Vagina (tissue), 2 donors: Measurements from ENCODE around the gene PRRG4.

Source experiments
- POLR2A ChIP-seq, 2 donors: fragments of 450-650 bp; IDR thresholded peaks; one replicate each; pipeline ENCODE4 v1.6.1; 2017; ENCODE audit warnings: antibody characterized with exemption in 2 of 2, mild to moderate bottlenecking in 2 of 2, moderate library complexity in 2 of 2
- TF ChIP-seq, protein P1 (sequence below), 3 experiments: fragments of 450-650 bp in 2 of 3; fragments of 200-600 bp in 1 of 3; sonication (generic) in 1 of 3; IDR thresholded peaks; one replicate each; pipeline ENCODE4 v1.5.1; 2017 to 2019; ENCODE audit warnings: antibody characterized with exemption in 3 of 3, mild to moderate bottlenecking in 2 of 3, moderate library complexity in 2 of 3

DNA sequence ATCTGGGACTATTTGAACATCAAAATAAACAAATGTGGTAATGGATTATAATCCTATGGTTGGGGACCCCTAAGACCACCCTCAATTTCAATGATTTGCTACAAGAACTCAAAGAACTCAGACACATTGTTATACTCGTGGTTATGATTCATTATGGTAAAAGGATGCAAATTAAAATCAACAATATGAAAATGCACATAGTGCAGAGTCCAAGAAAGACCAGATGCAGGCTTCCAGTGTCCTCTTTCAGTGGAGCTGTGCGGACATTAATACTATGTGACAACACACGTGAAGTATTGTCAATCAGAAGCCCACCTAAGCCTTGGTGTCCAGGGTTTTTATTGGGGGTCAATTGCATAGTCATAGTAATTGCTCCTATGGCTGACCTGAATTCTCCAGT is 53.7 kb downstream of the PRRG4 start:
- TF ChIP-seq, protein P1, sequence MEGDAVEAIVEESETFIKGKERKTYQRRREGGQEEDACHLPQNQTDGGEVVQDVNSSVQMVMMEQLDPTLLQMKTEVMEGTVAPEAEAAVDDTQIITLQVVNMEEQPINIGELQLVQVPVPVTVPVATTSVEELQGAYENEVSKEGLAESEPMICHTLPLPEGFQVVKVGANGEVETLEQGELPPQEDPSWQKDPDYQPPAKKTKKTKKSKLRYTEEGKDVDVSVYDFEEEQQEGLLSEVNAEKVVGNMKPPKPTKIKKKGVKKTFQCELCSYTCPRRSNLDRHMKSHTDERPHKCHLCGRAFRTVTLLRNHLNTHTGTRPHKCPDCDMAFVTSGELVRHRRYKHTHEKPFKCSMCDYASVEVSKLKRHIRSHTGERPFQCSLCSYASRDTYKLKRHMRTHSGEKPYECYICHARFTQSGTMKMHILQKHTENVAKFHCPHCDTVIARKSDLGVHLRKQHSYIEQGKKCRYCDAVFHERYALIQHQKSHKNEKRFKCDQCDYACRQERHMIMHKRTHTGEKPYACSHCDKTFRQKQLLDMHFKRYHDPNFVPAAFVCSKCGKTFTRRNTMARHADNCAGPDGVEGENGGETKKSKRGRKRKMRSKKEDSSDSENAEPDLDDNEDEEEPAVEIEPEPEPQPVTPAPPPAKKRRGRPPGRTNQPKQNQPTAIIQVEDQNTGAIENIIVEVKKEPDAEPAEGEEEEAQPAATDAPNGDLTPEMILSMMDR (IDR thresholded peaks at IDR 0.05): no peak
- TF ChIP-seq POLR2A (IDR thresholded peaks at IDR 0.05): no peak
